Panc1 (cell line): Measurements from ENCODE around the gene RNASE11. TPM values are rescaled to one million over a fixed set of nuclear protein-coding genes. Genes with fewer than 3 reads are reported as not detected.

Experiments
- ATAC-seq: fragments of 200-7000 bp; cut with Tn5 transposase; 2 replicates; pipeline ENCODE4 v1.9.1; 2020; ENCODE audit warnings: mild to moderate bottlenecking, moderate library complexity
- Bru-seq: library from RNA; stranded (reverse); fragments of 400-500 nt; gene quantifications from one replicate; lab custom pipeline; 2021; lab: Mats Ljungman, UMichigan
- BruChase-seq, 2 experiments: library from RNA; stranded (reverse); fragments of 400-500 nt; gene quantifications; one replicate each; lab custom pipeline; 2021; lab: Mats Ljungman, UMichigan
- BruUV-seq: library from RNA; stranded (reverse); fragments of 400-500 nt; replicated peaks from 2 replicates; lab custom pipeline; 2021; lab: Mats Ljungman, UMichigan
- CTCF ChIA-PET: fragments of 300-600 bp; sonication (Branson Sonifier 250); formaldehyde crosslinking; loops from one replicate; lab custom pipeline; 2022; ENCODE audit warnings: antibody characterized with exemption; lab: Charles Lee
- POLR2A ChIA-PET: fragments of 300-600 bp; sonication (Branson Sonifier 250); formaldehyde crosslinking; loops from one replicate; lab custom pipeline; 2022; ENCODE audit warnings: antibody characterized with exemption; lab: Charles Lee
- DNase-seq: peaks from one replicate; pipeline ENCODE4 v3.0.0-alpha.2; 2010; ENCODE audit warnings: low read depth, low spot score
- H3K27ac ChIP-seq: 2 replicates; pipeline ENCODE4 v1.5.1; 2011; ENCODE audit warnings: mild to moderate bottlenecking, low read length, inconsistent platforms
- H3K27me3 ChIP-seq: fragments of 200-500 bp; sonication (Bioruptor generic); 2 replicates; pipeline ENCODE4 v1.6.0; 2014; ENCODE audit warnings: low read length, inconsistent platforms; ENCODE audit not compliant: control insufficient read depth, insufficient read depth
- H3K36me3 ChIP-seq: fragments of 200-500 bp; sonication (Bioruptor generic); 2 replicates; pipeline ENCODE4 v1.5.1; 2014; ENCODE audit warnings: inconsistent platforms, mild to moderate bottlenecking, low read length, moderate library complexity; ENCODE audit not compliant: control insufficient read depth, insufficient read depth
- H3K4me1 ChIP-seq: 2 replicates; pipeline ENCODE4 v1.5.1; 2011; ENCODE audit warnings: inconsistent platforms, mild to moderate bottlenecking, low read length, moderate library complexity; ENCODE audit not compliant: control insufficient read depth, insufficient read depth
- H3K4me3 ChIP-seq, 2 experiments: 2 replicates each; pipeline ENCODE4 v1.5.1; 2011 to 2012; ENCODE audit warnings: low read depth in 2 of 2, low read length in 2 of 2, mild to moderate bottlenecking in 2 of 2, inconsistent platforms in 1 of 2, moderate library complexity in 1 of 2
- H3K9me3 ChIP-seq: fragments of 200-500 bp; sonication (Bioruptor generic); 2 replicates; pipeline ENCODE4 v1.5.1; 2014; ENCODE audit warnings: low read depth, mild to moderate bottlenecking, inconsistent platforms, low read length, moderate library complexity; ENCODE audit not compliant: control insufficient read depth, insufficient read depth
- CTCF ChIP-seq: fragments of 450-650 bp; IDR thresholded peaks from 2 replicates; pipeline ENCODE4 v1.5.1; 2017; ENCODE audit warnings: mild to moderate bottlenecking
- POLR2AphosphoS5 ChIP-seq: IDR thresholded peaks from 2 replicates; pipeline ENCODE4 v1.6.1; 2012; ENCODE audit warnings: mild to moderate bottlenecking, low read depth, low read length, moderate library complexity
- SIN3A ChIP-seq: IDR thresholded peaks from 2 replicates; pipeline ENCODE4 v1.6.1; 2012; ENCODE audit warnings: low read depth, mild to moderate bottlenecking, low read length, moderate library complexity, borderline replicate concordance; ENCODE audit not compliant: insufficient read depth
- TCF7L2 ChIP-seq: IDR thresholded peaks from 2 replicates; pipeline ENCODE4 v1.6.1; 2011; ENCODE audit warnings: mild to moderate bottlenecking, low read depth, low read length, inconsistent platforms
- in situ Hi-C: cut with HindIII; loops from 2 replicates; pipeline ENCODE4 v1.10.0; 2016; ENCODE audit warnings: low sequenced_read_pairs, low pct_unique_long_range_greater_than_20kb
- intact Hi-C: fragments of 100-400 bp; cut with micrococcal nuclease; formaldehyde crosslinking; loops from one replicate; pipeline ENCODE4 v1.10.0; 2022; ENCODE audit not compliant: unreplicated experiment
- long read RNA-seq: library from polyadenylated mRNA; unstranded; transcript quantifications from one replicate; pipeline ENCODE4 v2.0.0, GENCODE V29; 2021; ENCODE audit not compliant: unreplicated experiment
- polyA plus RNA-seq: library from polyadenylated mRNA; unstranded; fragments of >200 nt; gene quantifications from one replicate; pipeline ENCODE4 v1.2.1, GENCODE V29; 2012; ENCODE audit warnings: missing spikeins; ENCODE audit not compliant: insufficient read length
- total RNA-seq: library from RNA; stranded (reverse); gene quantifications from one replicate; pipeline ENCODE4 v1.2.1, GENCODE V29; 2021; ENCODE audit not compliant: unreplicated experiment
- TF ChIP-seq, protein P1 (sequence below), 2 experiments: IDR thresholded peaks; 2 replicates each; pipeline ENCODE4 v1.6.1; 2011 to 2012; ENCODE audit warnings: low read depth in 2 of 2, control low read depth in 1 of 2, low read length in 1 of 2, mild to moderate bottlenecking in 1 of 2, moderate library complexity in 1 of 2; ENCODE audit not compliant: insufficient read depth in 1 of 2

Gene RNASE11
- total RNA-seq: not detected
- not detected for polyA plus RNA-seq
- not detected for Bru-seq, nascent RNA
- BruChase-seq, experiment 1, labeled RNA remaining after a 2-hour chase: not detected
- BruChase-seq, experiment 2, labeled RNA remaining after a 6-hour chase: not detected
- long read RNA-seq: 0 reads

GRCh38 chr14:20587489-20588154 is at the start of gene RNASE11:
RNASE11 (minus strand) TSS chr14:20588001.
- BruUV-seq: no TSS peak
- CTCF ChIA-PET: no interaction called here
- in situ Hi-C loops (no loop called here), intact Hi-C loops (no loop called here)
- H3K9me3 ChIP-seq: no peaks in the 10 kb centered on the region
- POLR2A ChIA-PET: no interaction called here
- H3K27ac ChIP-seq: no peak within 1 kb of the TSS
- peaks cover 2% of the 10 kb centered on the region for H3K27me3 ChIP-seq
- no peaks in the 10 kb centered on the region for H3K36me3 ChIP-seq
- DNase-seq (no peak), ATAC-seq (no peak)
- H3K4me3 ChIP-seq: no peak within 1 kb of the TSS
- no peaks in the 10 kb centered on the region; the same call in 1 of the 2 replicates for H3K4me1 ChIP-seq
- TF ChIP-seq SIN3A (no peak), POLR2AphosphoS5 (no peak), CTCF (no peak), TCF7L2 (no peak)
- TF ChIP-seq, protein P1, sequence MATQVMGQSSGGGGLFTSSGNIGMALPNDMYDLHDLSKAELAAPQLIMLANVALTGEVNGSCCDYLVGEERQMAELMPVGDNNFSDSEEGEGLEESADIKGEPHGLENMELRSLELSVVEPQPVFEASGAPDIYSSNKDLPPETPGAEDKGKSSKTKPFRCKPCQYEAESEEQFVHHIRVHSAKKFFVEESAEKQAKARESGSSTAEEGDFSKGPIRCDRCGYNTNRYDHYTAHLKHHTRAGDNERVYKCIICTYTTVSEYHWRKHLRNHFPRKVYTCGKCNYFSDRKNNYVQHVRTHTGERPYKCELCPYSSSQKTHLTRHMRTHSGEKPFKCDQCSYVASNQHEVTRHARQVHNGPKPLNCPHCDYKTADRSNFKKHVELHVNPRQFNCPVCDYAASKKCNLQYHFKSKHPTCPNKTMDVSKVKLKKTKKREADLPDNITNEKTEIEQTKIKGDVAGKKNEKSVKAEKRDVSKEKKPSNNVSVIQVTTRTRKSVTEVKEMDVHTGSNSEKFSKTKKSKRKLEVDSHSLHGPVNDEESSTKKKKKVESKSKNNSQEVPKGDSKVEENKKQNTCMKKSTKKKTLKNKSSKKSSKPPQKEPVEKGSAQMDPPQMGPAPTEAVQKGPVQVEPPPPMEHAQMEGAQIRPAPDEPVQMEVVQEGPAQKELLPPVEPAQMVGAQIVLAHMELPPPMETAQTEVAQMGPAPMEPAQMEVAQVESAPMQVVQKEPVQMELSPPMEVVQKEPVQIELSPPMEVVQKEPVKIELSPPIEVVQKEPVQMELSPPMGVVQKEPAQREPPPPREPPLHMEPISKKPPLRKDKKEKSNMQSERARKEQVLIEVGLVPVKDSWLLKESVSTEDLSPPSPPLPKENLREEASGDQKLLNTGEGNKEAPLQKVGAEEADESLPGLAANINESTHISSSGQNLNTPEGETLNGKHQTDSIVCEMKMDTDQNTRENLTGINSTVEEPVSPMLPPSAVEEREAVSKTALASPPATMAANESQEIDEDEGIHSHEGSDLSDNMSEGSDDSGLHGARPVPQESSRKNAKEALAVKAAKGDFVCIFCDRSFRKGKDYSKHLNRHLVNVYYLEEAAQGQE (IDR thresholded peaks at IDR 0.05; ENCODE audit: insufficient read depth in 1 of 2, low read depth in 2 of 2, low read length in 1 of 2): no peak

DNA sequence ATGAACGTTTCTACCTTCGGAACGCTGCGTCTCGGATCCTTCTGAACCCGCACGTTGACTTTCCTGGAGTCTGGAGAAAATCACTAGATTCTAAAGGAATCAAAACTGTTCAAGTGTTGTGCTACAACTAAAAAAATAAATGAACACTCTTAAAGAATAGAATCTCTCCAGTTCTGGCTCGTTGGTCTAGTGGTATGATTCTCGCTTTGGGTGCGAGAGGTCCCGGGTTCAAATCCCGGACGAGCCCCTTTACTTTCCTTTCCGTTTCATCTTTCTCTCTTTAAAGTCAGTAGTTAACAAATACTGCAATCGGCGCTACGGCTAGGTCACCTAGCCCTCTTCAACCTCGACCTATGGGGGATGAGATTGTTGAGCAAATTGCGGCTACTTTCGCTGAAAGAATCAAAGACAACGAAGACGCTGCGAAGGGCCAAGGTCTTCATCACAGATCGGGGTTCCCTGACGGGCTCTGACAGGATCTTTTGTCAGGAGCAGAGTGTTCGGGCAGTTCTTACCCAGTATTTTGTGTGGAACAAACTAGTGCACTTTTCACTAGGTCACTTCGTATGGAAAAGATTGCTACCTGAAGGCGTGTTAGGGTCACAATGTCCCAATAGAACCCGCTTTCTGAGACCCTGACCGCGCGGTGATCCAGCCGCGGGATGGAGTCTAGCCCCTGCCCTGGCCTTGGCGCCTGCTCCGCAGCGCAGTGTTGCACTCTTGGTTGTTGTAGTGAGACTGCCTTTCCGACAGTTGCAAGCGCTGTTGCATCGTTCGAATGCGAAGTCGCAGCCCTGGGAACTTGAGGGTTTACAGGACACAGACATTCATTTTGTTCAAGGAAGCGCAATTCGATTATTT is 45.3 kb upstream of the RNASE11 start:
- in situ Hi-C loops (no loop called here), intact Hi-C loops (loop anchor here (2.0 kb wide), 1 partner anchor 52 kb away; the partner anchor contains the start of gene RNASE4)
- ChIA-PET CTCF (no interaction called here), POLR2A (no interaction called here)
- peak overlapping the region; percentile 56 to 86 for H3K4me3 ChIP-seq
- peaks cover 2% of the 10 kb centered on the region; the same call in 1 of the 2 replicates for H3K27me3 ChIP-seq
- TF ChIP-seq SIN3A: no peak
- TF ChIP-seq POLR2AphosphoS5: peak; percentile 70; the same call in 1 of the 2 replicates
- peak; percentile 84 for TF ChIP-seq TCF7L2
- TF ChIP-seq CTCF: no peak
- TF ChIP-seq, protein P1 (IDR thresholded peaks at IDR 0.05; ENCODE audit: insufficient read depth in 1 of 2, low read depth in 2 of 2, low read length in 1 of 2): no peak
- no peaks in the 10 kb centered on the region for H3K36me3 ChIP-seq
- peak overlapping the region; percentile 34; the same call in 1 of the 2 replicates for H3K27ac ChIP-seq
- H3K9me3 ChIP-seq: no peaks in the 10 kb centered on the region
- peak; percentile 88 for ATAC-seq
- peak; percentile 94 for DNase-seq
- H3K4me1 ChIP-seq: peaks cover 5% of the 10 kb centered on the region
- BruUV-seq: no TSS peak
